IPS DF 6.9 (cell line): ENCODE measurements around the gene KRTAP5-6.
"Not testable (repeated sequence)": the region's sequence is repeated elsewhere in the genome, so short reads cannot be mapped to it uniquely, and the experiment has no call there.

Experiments
- DNase-seq: peaks from one replicate; pipeline ENCODE4 v3.0.0-alpha.2; 2013; ENCODE audit warnings: low read depth, low spot score
- H3K27ac ChIP-seq: one replicate; pipeline ENCODE4 v1.5.1; 2013; ENCODE audit warnings: low read length, control low read depth
- H3K27me3 ChIP-seq: 2 replicates; pipeline ENCODE4 v1.6.1; 2013; ENCODE audit warnings: mild to moderate bottlenecking, low read length; ENCODE audit not compliant: control insufficient read depth, insufficient read depth
- H3K36me3 ChIP-seq: 2 replicates; pipeline ENCODE4 v1.6.1; 2013; ENCODE audit warnings: low read length; ENCODE audit not compliant: control insufficient read depth, insufficient read depth
- H3K4me1 ChIP-seq: 2 replicates; pipeline ENCODE4 v1.6.1; 2013; ENCODE audit warnings: low read length; ENCODE audit not compliant: control insufficient read depth, insufficient read depth
- H3K4me3 ChIP-seq: 2 replicates; pipeline ENCODE4 v1.5.1; 2013; ENCODE audit warnings: mild to moderate bottlenecking, low read length
- H3K9me3 ChIP-seq: 2 replicates; pipeline ENCODE4 v1.6.1; 2013; ENCODE audit warnings: low read length, inconsistent platforms; ENCODE audit not compliant: control insufficient read depth, insufficient read depth
- WGBS: extraction: QIAGEN DNeasy Blood & Tissue Kit; methylation state at CpG from one replicate; pipeline ENCODE4 v1.1.7; 2013; ENCODE audit warnings: mixed read lengths, missing lambda C conversion rate; ENCODE audit not compliant: insufficient read length, insufficient coverage; 5-methylcytosine and 5-hydroxymethylcytosine counted together

KRTAP5-6 gene

GRCh38 chr11:1672613-1673350 is 24.2 kb upstream of the KRTAP5-6 start:
- Histone ChIP-seq H3K27ac (no peak overlapping the region), H3K36me3 (no peaks in the 10 kb centered on the region), H3K27me3 (no peaks in the 10 kb centered on the region), H3K9me3 (no peaks in the 10 kb centered on the region), H3K4me1 (no peaks in the 10 kb centered on the region), H3K4me3 (no peak overlapping the region)
- no CpG with 5 or more reads among the region's 15 CpGs for WGBS
- no peak for DNase-seq

- no peaks in the 10 kb centered on the region for H3K4me1 ChIP-seq
- no CpG with 5 or more reads among the region's 11 CpGs for WGBS
- H3K4me3 ChIP-seq = no peak overlapping the region
- DNase-seq = no peak
- no peaks in the 10 kb centered on the region for H3K36me3 ChIP-seq
- H3K27ac ChIP-seq = no peak overlapping the region
- H3K27me3 ChIP-seq = no peaks in the 10 kb centered on the region
- H3K9me3 ChIP-seq = no peaks in the 10 kb centered on the region
Observed at GRCh38 chr11:1673446-1674172, 23.4 kb upstream of the KRTAP5-6 start.

DNA sequence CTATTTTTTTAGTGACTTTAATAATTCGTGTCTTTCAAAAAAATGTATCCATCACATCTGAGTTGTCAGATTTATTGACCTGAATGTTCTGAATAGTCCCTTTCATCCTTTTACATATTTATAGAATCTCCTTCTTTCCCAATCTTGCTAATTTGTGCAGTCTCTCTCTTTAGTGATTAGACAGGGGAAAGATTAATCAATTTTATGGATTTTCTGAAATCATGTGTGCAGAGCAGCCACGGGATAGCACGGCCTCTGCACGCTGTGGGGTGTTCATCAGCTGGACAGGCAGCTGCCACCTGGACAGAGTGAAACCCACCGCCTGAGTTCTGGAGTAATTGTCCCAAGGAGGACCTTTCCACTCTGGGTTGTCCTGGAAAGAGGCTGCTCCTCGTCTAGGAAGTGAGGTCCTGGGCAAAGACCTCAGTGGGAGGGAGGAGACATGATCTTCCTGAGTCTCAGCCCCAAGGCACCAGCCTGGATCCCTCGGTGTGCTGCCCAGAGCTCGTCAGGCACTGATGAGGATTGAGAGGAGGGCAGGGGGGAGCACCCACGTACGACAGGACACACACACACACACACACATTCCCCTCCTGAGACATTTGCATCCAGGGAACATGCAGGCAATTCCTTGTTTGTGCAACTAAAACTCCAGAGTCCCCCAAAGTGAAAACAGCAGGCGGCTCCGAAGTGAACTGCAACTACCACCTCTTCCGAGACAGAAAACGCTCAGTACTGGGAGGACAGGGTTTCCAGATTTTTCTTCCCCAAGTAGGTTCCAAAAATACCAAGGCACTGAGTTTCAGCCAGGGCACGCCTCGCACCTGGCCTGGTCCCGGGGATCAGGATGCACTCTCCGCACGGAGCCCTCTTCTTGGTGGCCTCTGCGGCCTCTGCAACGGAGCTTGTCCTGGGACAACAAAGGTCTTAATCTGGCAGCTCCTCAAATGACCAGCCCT is 22.5 kb upstream of the KRTAP5-6 start:
- H3K4me1 ChIP-seq = no peaks in the 10 kb centered on the region
- no peak for DNase-seq
- no peaks in the 10 kb centered on the region for H3K9me3 ChIP-seq
- no CpG with 5 or more reads among the region's 21 CpGs for WGBS
- H3K36me3 ChIP-seq = no peaks in the 10 kb centered on the region
- H3K27me3 ChIP-seq = no peaks in the 10 kb centered on the region
- H3K27ac ChIP-seq = no peak overlapping the region
- no peak overlapping the region for H3K4me3 ChIP-seq

GRCh38 chr11:1675536-1676228 is 21.3 kb upstream of the KRTAP5-6 start:
- H3K4me3 ChIP-seq = no peak overlapping the region
- H3K27me3 ChIP-seq = no peaks in the 10 kb centered on the region
- no peaks in the 10 kb centered on the region for H3K4me1 ChIP-seq
- no peaks in the 10 kb centered on the region for H3K9me3 ChIP-seq
- no peak for DNase-seq
- H3K36me3 ChIP-seq = no peaks in the 10 kb centered on the region
- H3K27ac ChIP-seq = no peak overlapping the region
- no CpG with 5 or more reads among the region's 11 CpGs for WGBS

GRCh38 chr11:1676229-1676740 is 20.7 kb upstream of the KRTAP5-6 start:
- no peak for DNase-seq
- WGBS = no CpG with 5 or more reads among the region's 7 CpGs
- Histone ChIP-seq H3K27ac (no peak overlapping the region), H3K4me1 (no peaks in the 10 kb centered on the region), H3K4me3 (no peak overlapping the region), H3K9me3 (no peaks in the 10 kb centered on the region), H3K27me3 (no peaks in the 10 kb centered on the region), H3K36me3 (no peaks in the 10 kb centered on the region)

- DNase-seq = no peak
Observed at GRCh38 chr11:1679881-1680280, 17.1 kb upstream of the KRTAP5-6 start.

GRCh38 chr11:1682225-1682905 is 14.6 kb upstream of the KRTAP5-6 start:
- H3K27me3 ChIP-seq = no peaks in the 10 kb centered on the region
- WGBS = no CpG with 5 or more reads among the region's 15 CpGs
- H3K36me3 ChIP-seq = no peaks in the 10 kb centered on the region
- no peak overlapping the region for H3K27ac ChIP-seq
- no peaks in the 10 kb centered on the region for H3K9me3 ChIP-seq
- no peak overlapping the region for H3K4me3 ChIP-seq
- no peak for DNase-seq
- H3K4me1 ChIP-seq = no peaks in the 10 kb centered on the region

More at GRCh38 chr11:1679881-1680280, 17.1 kb upstream of the KRTAP5-6 start:
- Histone ChIP-seq H3K4me1 (no peaks in the 10 kb centered on the region), H3K27ac (no peak overlapping the region), H3K4me3 (no peak overlapping the region), H3K9me3 (no peaks in the 10 kb centered on the region), H3K36me3 (no peaks in the 10 kb centered on the region), H3K27me3 (no peaks in the 10 kb centered on the region)
- no CpG with 5 or more reads among the region's 10 CpGs for WGBS

DNA sequence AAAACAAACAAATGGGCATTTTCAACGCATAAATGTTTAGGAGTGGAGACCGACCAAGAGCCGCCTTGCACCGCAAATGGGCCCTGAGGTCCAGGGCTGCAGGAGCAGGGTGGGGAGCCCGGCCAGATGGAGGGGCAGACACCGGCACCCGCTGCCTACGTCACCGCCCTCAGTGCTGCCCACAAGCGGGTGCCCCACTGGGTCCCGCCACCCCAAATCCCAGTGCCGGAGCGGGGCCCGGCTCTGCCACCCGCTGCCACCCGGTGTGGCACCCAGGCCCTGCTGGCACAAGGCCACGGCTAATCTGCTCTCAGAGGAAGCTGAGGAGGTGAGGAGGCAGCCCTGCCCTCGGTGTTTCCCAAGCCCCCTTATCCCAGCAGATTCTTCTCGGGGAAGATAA is 13.8 kb upstream of the KRTAP5-6 start:
- not testable (repeated sequence) for H3K36me3 ChIP-seq, H3K27me3 ChIP-seq, H3K9me3 ChIP-seq, H3K27ac ChIP-seq, H3K4me1 ChIP-seq, DNase-seq, H3K4me3 ChIP-seq
- WGBS = no CpG with 5 or more reads among the region's 19 CpGs

DNA sequence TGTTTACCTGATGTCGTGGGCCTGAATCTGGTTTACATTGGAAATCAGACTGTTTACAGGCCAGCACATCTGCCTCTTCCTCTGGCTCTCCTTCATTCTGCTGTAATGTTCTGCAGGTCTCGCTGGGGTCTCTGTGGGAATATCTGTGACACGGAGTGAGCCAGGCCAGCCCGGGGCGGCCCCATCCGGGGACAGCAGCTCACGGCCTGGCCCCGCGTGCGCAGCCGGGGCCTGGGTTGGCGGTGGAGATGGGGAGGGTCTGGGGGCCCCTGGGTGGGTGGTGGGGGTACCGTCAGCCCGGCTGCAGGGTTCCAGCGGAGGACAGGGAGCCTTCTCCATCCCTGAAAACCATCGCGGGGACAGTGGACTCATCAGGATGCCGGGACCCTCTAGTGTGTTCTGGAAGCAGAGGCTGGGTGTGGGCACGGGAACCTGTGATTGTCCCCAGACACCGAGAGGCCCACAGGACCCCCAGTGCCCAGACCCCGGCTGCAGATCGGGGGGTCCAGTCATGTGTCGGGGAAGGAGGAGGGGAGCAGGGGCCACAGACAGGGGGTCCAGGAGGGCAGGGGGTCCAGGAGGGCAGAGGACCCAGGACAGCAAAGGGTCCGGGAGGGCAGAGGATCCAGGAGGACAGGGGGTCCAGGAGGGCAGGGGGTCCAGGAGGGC is 13.0 kb upstream of the KRTAP5-6 start:
- no CpG with 5 or more reads among the region's 24 CpGs for WGBS

More for the DNA sequence above, 13.0 kb upstream of the KRTAP5-6 start:
- not testable (repeated sequence) for H3K27ac ChIP-seq, H3K4me3 ChIP-seq, H3K27me3 ChIP-seq, DNase-seq, H3K9me3 ChIP-seq, H3K36me3 ChIP-seq, H3K4me1 ChIP-seq
